ENCODE data around the gene GPR89A.
"Not testable (repeated sequence)": the region's sequence is repeated elsewhere in the genome, so short reads cannot be mapped to it uniquely, and the experiment has no call there.

The GPR89A gene

GRCh38 chr1:145607833-145608733, at the start of gene GPR89A:
Gene GPR89A (plus strand): TSS chr1:145607988. CDS start chr1:145608134, 146 bp downstream.
- peak; percentile 96 for DNase-seq

DNA sequence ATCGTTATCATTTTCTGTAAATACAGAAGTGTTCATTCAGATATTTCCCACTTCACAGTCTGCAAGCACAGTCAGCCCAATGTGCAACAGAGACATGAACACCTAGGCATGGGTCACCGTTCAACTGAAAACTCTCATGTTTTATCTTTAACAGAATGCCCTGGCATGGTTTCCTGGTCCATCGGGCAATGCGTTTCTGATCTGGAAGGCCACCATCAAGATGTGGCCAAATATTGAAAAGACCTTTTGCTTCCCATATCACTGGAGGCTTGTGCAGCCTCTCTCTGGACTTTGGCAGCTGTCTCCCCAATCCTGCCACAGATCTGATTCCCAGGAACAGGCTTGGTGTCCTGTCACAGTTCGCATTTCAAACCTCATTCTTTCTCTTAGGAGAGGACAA, 21.0 kb upstream of the GPR89A start:
- not testable (repeated sequence) for DNase-seq

GRCh38 chr1:145590806-145591205, 17.0 kb upstream of the GPR89A start:
- DNase-seq = not testable (repeated sequence)

GRCh38 chr1:145592347-145592746, 15.4 kb upstream of the GPR89A start:
- not testable (repeated sequence) for DNase-seq

DNA sequence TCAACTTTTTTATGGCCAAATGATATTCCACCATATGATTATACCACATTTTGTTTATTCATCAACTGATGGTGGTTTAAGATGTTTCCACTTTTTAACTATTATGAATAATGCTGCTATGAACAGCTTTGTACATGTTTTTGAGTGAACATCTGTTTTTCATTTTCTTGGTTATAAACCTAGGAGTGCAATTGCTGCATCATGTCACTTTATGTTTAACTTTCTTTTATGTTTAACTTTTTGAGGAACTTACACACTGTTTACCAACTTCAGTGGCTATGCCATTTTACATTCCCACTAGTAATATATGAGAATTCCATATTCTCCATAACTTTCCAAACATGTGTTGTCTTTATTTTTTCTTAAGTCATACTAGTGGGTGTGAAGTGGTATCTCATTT, 12.4 kb upstream of the GPR89A start:
- DNase-seq = not testable (repeated sequence)

DNA sequence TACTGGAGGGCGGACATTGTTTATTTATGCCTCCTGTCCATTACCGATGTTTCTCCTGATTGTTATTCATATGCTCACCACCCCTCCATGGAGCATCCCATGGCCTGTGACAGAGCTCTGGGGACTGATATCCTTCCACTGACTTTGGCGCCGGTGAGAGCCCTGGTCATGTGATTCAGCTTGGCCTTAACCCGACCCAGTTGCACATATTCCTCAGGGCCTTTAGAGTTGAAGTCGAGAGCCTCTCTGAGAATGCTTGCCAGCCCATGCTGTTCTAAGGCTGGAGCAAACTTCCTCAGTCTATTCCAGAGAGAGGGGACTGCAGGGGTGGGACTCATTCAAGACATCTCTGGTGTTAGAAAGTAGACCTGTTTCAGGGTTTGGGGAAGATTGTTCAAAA, 11.6 kb upstream of the GPR89A start:
- DNase-seq = not testable (repeated sequence)

- not testable (repeated sequence) for DNase-seq
These were observed 8.4 kb upstream of the GPR89A start for GRCh38 chr1:145599426-145599825.

GRCh38 chr1:145601593-145601992, 6.2 kb upstream of the GPR89A start:
- DNase-seq = no peak

GRCh38 chr1:145606840-145607239, 948 bp upstream of the GPR89A start:
- DNase-seq = not testable (repeated sequence)

GRCh38 chr1:145607289-145607688, 499 bp upstream of the GPR89A start:
- not testable (repeated sequence) for DNase-seq

GRCh38 chr1:145610744-145611143, 3.0 kb downstream of the GPR89A start:
- DNase-seq = not testable (repeated sequence)

DNA sequence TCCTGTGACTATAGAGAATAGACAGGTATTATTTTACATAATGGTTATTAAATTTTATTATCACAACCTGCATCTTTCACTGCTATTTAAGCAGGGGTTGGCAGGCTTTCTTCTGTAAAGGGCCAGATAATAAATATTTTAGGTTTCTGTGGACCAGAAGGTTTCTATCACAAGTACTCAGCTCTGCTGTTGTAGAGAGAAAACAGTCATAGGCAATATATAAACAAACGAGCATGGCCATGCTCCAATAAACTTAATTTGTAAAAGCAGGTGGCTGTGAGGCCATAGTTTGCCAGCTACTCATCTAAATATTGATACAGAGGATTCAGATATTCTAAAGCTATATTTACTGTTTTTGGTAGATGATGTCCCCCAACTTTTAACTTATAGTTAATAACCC, 12.3 kb downstream of the GPR89A start:
- DNase-seq = not testable (repeated sequence)

- DNase-seq = not testable (repeated sequence)
These were observed 14.4 kb downstream of the GPR89A start for GRCh38 chr1:145622177-145622576.

- not testable (repeated sequence) for DNase-seq
These were observed 28.4 kb downstream of the GPR89A start for GRCh38 chr1:145636237-145636636.

DNA sequence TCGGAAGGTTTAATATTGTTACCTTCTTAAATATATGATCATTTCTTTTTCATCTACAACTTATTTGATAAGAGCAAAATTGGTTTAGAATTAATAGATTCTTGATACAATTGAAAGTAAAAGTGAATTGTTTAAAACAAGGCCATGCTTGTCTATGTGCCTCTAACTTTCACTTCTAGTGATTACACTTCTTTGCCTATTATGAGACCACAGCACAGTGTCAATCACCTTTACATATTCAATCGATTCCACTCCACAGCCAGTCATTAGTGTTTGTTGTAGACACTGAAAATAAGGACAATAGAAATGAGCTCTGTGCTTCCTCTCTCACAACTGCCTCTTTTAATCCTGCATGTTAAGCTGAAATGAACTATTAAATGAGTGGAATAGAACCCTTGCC, 34.1 kb downstream of the GPR89A start:
- DNase-seq = not testable (repeated sequence)

DNA sequence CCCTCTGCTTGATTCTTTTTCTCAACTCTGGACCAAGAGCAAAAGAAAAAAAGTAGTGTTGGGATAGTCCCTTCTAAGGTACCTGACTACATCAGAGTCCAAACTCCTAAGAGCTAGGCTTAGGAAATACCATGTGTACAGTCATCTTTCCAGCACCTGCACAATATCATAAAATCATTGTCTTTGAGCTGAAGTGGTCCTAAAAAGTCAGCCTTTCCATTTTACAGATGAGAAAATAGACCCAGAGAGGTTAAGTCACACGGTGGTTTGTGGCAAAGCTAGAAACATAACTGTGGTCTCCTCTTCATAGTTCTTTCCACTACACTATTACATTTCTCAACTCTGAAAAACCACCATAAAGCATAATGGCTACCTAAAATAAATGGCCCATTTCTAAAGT, 36.2 kb downstream of the GPR89A start:
- DNase-seq = not testable (repeated sequence)

- not testable (repeated sequence) for DNase-seq
These were observed 48.6 kb downstream of the GPR89A start for GRCh38 chr1:145656245-145656943.

DNA sequence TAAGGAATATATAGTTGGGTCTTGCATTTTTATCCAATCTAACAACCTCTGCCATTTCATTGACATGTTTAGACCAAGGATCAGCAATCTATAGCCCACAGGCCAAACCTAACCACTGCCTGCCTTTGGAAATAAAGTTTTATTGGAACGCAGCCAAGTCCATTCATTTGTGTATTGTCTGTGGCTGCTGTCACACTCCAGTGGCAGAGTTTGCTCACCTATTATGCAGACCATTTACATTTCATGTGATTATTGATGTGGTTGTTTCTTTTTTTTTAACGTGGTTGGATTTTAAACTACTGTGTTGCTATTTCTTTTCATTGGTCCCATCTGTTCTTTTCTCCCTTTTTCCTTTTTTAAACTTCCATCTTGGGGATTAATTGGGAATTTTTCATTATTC, 54.7 kb downstream of the GPR89A start:
- not testable (repeated sequence) for DNase-seq

GRCh38 chr1:145665015-145665414, 57.2 kb downstream of the GPR89A start:
- not testable (repeated sequence) for DNase-seq

- DNase-seq = not testable (repeated sequence)
These were observed 63.4 kb downstream of the GPR89A start for GRCh38 chr1:145670995-145671745.

- DNase-seq = not testable (repeated sequence)
These were observed 65.4 kb downstream of the GPR89A start for GRCh38 chr1:145673217-145673616.

DNA sequence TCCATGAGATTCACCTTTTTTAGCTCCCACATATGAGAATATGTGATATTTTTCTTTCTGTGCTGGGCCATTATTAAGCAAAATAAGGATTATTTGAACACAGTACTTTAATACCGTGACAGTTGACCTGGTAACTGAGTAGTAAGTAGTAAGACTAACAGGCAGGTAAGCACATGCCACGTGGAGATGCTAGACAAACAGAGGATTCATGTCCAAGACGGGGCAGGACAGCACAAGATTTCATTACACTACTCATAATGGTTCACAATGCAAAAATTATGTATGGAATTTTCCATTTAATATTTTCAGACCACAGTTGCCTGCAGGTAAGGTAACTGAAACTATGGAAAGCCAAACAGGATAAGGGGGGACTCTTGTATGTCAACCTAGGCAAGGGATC, 77.1 kb downstream of the GPR89A start:
- not testable (repeated sequence) for DNase-seq

DNA sequence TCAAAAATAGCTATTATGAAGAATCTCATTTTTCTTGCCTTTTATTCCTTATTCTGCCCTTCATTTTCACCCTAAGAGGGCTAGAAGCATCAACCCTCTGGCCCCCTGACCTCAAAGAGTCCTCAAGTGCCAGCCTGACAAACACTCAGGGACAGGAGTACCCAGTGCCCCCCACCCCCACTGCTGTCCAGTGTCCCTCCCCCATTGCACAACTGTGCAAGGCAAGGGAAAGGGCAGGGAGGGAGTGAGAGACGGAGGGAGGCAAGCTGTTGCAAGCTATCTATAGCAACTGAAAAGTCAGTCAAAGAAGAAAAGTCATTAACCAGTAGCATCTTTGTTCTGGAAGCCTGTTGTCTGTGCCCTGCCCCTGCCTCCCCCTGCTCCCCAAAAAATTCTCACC, 78.3 kb downstream of the GPR89A start:
- DNase-seq = not testable (repeated sequence)

Measured in right forelimb (tissue), 1 donor.